NCI-H526 treated with DMSO at 0.1 percent for 48 hours (cell line): Measurements from ENCODE around the gene TLE6.
"Not testable (repeated sequence)": the region's sequence is repeated elsewhere in the genome, so short reads cannot be mapped to it uniquely, and the experiment has no call there.

Source experiments
- DNase-seq: peaks from one replicate; lab custom pipeline; 2025; lab: John Stamatoyannopoulos, UW

Gene TLE6

DNA sequence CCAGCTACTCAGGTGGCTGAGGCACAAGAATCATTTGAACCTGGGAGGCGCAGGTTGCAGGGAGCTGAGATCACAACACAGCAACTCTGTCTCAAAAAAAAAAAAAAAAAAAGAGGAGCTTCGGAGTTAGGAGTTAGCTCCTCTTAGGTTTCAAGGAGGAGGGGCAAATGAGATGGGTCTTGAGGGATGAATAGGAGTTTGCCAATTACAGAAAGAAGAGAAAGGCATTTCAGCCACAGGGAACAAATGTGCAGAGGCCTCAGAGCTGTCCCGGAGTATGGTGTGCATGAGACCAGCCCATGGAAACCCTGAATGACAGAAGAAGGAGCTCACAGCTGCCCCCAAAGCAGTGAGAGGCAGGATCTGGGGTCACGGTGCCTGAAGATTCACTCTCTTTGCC is 27.2 kb downstream of the TLE6 start:
- DNase-seq = no peak

DNA sequence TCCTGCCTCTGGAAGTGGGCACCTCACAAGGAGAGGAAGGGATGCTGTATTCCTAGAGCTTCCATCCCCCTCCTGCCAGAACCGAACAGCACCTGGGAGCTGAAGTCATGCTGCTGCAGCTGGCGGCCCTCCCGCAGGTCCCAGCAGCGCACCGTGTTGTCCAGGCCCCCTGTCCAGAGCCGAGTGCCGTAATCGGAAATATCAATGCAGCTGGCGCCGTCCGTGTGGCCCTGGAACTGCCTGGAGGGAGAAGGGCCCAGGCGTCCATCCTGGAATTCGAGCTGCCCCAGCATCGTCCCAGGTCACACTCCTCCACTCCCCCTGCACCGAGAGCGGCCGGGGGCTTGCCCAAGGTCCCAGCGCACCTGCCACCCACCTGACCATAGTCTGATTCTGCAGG is 28.0 kb downstream of the TLE6 start:
- DNase-seq = no peak

DNA sequence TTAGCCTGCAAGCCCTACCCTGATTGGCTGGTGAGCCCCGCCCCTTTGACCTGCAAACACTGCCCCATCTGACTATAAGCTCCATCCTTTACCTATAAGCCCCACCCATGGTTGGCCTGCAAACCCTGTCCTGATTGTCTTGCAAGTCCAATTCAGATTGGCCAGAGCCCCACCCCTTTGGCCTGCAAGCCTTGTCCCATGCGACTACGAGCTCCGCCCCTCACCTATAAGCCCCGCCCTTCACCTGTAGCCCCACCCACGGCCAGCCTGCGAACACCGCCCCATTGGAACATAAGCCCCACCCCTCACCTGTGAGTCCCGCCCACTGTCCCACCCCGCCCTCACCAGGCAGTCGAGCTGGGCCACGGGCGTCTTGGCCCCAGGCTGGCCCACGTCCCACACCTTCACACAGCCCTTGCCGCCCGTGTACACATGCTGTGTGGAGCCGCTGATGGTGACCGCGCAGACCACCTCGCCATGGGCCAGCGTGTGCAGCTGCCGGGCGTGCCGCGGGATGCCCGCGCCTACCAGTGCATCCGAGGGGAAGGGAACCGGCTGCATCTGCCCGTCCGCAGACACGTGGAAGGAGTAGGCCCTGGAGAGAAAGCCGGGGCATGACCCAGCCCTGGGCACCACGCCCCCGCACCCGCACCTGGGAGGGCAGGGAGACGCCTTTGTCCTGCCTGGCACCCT is 28.9 kb downstream of the TLE6 start:
- no peak for DNase-seq

DNA sequence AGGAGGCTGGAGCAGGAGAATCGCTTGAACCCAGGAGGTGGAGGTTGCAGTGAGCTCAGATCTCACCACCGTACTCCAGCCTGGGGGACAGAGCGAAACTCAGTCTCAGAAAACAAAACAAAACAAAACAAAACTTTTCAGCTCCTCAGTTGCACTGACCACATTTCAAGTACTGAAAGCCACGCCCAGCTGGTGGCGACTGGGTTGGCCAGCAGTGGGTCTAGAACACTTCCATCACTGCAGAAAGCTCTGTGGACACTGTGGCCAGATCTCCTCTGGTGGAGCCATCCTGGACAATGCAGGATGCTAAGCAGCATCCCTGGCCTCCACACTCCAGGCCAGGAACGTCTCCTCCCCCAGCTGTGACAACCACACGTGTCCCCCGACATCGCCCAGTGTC is 30.6 kb downstream of the TLE6 start:
- DNase-seq = no peak

DNA sequence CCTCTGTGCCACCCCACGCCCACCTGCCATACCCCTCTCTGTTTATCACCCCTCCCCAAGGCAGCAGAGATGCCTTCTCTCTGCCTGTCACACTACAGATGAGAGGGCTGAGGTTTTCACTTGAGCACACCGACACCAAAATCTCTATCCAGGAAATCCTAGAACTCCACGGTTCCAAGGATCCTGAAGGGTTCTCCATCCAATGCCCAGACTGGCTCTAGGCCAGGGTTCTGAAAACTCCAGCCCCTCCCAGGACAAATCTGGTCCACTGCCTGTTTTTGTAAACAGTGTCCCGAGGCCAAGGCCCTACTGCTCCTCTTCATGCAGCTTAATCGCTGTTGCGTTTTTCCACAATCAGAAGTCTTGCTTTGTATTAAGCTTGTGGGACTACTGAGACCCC is 31.6 kb downstream of the TLE6 start:
- no peak for DNase-seq

DNA sequence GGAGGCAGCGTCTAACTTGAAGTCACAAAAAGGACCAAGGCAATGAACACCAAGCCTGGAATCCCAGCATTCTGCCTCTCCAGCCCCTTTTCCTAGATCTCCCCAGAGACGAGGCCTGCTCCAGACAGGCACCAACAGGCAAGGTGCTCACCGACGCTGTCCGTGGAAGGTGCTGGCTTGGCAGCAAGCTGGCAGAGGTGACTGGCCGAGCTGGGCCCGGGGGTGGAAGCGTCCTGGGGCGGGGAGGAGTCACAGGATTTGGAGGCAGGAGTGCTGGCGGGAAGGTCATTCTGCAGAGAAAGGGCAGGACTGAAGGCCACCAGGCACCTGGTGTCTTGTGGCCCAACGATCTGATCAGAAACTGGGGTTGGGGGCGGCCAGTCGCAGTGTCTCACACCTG is 33.5 kb downstream of the TLE6 start:
- no peak for DNase-seq

DNA sequence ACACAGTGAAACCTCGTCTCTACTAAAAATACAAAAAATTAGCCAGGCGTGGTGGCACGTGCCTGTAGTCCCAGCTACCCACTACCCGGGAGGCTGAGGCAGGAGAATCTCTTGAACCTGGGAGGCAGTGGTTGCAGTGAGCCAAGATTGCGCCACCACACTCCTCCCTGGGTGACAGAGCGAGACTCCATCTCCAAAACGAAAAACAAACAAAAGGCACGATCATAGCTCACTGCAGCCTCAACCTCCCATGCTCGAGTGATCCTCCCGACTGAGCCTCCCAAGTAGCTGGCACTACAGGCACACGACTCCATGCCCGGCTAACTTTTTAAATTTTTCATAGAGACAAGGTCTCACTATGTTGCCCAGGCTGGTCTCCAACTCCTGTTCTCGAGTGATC is 34.7 kb downstream of the TLE6 start:
- not testable (repeated sequence) for DNase-seq

DNA sequence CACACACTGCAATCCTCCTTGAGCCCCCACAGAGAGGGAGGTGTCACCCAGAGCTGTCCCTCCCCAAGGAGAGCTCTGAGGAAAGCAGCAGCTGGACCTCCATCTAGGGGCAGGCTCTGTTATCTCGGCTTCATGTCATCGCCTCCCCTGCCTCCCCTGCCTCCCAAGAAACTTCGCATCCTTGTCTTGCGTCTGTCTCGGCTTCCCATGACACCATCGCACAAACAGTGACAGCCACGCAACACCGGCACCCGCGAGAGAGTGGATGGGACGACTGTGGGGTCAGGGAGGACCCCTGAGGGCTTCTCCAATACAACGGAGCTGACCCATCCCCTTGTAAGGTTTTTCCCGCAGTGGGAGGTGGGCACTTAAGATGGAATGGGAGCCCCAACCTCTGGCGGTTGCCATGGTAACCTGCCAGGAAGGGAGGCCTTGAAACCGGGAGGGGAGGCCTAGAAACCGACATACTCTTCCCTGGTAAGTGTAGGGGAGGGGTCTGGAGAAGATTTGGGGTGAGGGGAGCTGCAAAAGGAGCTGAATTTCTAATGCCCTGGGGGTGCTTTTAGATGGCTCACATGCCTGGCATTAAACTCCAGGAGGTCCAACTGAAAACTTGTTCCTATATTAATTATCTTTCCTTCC is 35.4 kb downstream of the TLE6 start:
- DNase-seq = no peak

DNA sequence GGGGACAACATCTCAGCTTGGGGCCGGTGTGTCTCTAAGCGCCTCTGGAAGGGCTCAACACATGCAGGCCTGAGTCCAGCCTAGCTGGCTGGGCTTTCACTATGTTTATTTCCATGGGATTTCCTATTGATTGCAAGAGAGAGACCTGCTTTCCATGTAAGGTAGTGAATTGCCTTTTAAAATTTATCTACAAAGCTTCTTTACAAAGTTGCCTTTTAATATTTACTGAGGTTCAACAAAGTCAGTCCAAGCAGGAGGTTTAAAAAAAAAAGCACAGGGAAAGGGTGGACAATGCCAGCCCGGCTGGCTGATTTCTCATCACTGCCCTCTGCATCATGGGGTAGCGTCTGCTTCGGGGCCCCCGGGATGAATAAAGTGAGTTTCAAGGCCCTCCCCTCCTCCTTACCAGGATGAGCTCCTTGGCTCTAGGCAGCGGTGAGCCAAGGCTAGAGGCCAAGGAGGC is 35.9 kb downstream of the TLE6 start:
- no peak for DNase-seq

DNA sequence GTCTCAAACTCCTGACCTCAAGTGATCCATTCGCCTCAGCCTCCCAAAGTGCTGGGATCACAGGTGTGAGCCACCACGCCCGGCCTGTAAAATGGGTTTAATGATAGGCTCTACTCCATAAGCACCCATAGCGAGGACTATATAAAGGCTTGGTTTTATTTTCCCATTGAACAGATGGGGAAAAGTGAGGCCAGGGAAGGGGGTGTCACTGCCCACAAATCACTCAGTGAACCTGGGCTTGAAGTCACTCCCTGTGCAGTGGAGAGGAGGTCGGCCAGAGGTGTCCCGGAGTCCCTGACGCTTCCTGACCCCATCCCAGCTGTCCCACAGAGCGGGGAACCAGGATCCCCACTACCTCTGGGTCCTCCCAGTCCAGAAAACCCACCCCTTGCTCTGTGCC is 36.8 kb downstream of the TLE6 start:
- no peak for DNase-seq

DNA sequence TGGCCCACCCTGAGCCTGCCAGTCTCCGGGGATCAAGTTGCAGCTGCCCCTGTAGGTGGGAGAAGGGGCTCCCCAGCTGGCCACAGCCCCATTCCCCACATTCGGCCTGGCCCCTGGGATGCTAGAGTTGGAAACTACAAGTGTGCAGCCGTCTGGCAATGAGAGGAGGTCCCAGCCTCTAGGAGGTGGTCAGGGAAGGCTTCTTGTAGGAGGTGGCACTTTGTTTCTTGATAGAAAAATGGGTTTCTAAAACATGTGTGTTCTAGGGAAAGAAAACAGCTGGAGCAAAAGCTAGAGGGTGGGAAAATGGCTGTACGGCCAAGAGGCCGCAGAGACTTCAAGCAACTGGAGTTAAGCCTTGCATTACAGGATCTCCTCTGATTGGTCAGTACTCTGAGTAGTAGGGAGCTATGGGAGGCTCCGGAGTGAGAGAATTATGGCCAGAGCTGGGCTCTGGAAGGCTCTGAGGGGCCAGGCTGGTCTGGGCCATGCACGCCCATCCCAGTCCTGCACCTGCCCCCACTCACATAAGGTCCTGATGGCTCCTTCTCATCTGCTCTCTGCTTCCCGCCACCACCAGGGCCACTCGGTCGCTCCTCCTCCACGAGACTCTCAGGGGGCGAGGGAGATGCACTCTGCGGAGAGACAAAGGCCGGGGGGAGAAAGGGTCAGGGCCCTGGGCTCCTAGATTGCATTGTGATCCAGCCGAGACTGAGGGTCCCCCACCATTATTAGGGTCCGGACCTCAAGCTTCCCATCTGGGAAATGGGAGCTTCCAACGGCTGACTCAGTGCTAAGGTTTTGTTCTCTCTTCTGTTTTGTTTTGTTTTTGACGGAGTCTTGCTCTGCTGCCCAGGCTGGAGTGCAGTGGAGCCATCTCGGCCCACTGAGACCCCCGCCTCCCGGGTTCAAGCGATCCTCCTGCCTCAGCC is 38.0 kb downstream of the TLE6 start:
- no peak for DNase-seq

DNA sequence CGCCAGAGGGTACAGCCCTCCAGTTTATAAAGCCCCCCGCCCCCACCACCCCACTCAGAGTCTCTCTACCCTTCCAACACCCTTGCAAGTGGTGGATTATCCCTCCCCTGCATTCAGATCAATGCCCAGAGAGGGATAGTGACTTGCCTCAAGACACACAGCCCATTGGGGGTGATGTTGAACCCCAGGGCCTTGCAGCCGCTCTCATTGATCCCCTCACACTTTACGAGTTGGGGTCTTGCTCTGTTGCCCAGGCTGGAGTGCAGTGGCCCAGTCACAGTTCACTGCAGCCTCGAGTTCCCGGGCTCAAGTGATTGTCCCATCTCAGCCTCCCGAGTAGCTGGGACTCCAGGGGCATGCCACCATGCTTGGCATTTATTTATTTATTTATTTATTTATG is 40.6 kb downstream of the TLE6 start:
- no peak for DNase-seq

DNA sequence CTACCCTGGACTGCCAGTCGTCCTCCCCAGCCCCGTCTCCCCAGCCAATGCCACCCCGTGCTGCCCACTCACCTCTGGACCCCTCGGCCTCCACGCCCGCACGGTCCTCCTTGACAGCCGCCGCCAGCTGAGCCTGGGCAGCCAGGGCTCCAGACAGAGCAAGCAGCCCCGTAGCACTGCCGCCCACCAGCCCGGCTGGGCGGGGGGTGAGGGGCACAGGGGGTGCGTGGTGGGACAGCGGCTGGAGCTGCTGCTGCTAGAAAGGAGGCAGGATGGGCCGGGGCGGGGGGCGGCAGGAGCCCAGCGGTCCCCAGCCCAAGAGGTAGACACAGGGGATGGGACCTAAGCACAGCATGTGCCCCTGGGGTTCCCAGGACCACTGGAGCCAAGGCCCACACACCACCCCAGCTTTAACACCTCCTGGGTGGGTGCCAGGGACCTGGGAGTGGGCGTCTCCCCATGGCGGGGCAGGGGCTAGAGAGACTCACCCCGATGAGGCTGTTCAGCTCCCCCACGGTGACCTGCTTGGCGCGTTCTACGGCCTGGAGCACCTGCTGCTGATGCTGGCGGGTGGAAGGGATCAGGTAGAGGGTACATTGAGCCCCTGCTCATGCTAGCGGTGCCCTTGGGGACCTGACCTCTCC is 42.0 kb downstream of the TLE6 start:
- DNase-seq = no peak

DNA sequence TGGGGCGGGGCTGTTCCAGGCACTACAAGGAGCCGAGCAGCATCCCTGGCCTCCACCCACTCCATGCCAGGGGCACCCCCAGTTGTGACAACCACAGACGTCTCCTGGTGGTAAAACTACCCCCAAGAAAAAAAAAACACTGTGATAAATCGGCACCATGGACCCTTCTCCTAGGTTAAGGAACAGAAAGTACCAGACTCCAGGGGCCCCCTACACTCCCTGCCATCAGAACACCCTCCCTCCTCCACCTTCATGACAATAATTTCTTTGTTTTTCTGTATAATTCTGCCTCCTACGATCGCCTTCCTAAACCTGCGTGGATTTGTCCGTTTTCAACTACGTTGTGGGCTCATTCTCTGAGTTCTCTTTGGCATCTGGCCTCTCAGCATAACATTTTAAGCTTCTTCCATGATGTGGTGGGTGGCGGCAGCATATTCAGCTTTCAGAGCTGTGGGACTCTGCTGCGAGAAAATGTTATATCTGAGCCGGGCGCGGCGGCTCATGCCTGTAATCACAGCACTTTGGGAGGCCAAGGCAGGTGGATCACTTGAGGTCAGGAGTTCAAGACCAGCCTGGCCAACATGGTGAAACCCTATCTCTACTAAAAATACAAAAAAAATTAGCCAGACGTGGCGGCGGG is 43.1 kb downstream of the TLE6 start:
- DNase-seq = no peak

DNA sequence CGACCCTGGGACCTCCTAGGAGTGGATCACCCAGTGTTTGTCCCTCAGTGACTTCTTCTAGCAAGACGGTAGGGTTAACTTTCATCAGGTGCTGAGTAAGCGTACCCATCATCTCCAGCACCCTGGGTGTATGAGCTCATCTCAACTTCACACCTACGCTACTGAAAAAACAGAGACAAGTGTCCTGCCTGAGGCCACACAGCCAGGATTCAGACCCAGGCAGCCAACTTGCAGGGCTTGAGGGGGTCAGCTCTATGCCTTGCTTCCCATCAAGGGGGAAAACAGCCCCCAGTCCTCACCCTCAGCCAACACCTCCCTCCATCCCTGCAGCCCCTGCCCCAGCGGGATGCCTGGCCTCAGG is 47.1 kb downstream of the TLE6 start:
- no peak for DNase-seq

DNA sequence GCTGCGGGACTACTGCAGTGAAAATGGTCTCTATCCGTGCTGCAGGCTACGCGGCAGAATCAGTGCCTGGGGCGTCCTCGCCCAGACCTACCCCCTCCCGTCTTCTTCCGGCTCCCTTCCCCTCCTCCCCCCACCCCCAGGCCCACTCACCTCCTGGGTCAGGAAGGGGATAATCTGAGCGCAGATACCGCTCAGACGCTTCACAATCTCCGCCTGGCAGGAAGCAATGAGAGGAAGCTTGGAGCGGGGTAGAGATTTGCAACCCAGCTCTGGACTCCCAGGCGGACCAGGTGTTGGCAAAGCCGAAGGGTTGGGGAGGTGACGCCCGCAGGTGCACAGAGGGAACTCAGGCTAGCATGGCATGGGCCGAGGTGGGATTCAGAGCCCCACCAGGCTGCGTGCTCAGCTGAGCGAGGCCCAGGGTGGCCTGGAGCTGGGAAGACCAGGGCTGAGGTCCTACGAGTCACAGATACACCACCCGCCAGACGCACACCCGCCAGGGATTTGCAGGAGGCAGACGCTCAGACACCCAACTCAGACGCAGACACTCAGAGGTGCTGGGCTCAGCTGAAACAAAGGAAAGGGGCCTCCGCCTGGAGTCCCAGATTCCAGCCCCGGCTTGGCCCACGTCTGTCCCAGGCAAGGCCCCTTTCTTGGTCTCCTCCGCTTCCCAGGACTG is 47.6 kb downstream of the TLE6 start:
- DNase-seq = no peak

DNA sequence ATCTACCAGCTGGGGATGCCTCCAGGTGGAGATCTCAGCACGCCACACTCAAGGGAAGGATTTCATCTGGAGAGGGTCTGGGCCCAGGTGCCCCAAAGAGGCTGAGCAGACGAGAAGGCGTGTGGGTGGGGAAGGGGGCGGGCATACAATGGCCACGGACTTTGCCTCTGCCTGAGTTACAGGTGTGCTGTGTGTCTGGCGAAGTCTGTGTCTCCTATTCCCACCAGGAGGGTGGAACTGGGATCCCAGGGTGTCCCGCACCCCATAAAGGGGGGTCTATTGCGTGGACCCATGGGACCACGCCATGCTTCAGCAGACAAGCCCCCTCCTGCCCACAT is 48.2 kb downstream of the TLE6 start:
- no peak for DNase-seq

DNA sequence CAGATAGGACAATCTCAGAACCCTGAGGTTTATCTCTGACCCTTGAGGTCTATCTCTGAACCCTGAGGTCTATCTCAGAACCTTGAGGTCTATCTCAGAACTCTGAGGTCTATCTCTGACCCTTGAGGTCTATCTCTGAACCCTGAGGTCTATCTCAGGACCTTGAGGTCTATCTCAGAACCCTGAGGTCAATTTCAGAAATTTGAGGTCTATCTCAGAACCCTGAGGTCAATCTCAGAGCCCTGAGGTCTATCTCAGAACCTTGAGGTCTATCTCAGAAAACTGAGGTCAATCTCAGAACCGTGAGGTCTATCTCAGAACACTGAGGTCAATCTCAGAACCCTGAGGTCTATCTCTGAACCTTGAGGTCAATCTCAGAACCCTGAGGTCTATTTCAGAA is 49.4 kb downstream of the TLE6 start:
- DNase-seq = no peak

DNA sequence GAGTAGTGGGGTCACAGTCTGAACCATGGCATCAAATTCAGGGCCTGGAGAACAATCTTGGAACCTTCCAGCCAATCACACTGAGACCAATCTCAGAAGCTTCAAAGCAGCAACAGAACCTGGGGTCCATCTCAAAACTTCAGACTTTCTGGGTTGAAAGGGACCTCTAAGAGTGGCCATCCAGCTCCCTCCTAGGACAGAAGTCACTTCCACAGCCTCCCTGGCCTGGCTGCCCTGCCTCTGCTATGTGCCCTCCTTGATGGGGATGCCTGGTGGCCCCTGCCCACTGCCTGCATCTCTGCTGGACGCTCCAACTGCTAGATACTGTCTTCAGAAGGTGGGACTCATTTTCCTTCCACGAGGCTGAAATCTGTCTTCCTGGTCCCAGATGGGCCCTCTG is 49.9 kb downstream of the TLE6 start:
- no peak for DNase-seq

DNA sequence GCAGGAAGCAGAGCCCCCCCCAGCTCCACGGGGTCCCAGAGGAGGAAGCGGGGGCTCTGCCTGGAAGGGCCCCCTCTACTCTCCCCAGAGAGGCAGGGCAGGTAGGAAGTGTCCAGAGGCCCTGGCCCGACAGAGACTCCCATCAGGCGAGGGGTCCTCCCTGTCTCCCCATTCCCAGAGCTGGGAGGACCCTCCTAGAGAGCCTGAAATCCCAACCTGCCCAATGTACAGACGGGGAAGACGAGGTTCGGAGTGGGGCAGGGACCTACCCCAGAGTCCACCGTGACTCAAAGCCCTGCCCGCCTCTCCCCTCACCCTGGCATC is 50.6 kb downstream of the TLE6 start:
- DNase-seq = no peak

DNA sequence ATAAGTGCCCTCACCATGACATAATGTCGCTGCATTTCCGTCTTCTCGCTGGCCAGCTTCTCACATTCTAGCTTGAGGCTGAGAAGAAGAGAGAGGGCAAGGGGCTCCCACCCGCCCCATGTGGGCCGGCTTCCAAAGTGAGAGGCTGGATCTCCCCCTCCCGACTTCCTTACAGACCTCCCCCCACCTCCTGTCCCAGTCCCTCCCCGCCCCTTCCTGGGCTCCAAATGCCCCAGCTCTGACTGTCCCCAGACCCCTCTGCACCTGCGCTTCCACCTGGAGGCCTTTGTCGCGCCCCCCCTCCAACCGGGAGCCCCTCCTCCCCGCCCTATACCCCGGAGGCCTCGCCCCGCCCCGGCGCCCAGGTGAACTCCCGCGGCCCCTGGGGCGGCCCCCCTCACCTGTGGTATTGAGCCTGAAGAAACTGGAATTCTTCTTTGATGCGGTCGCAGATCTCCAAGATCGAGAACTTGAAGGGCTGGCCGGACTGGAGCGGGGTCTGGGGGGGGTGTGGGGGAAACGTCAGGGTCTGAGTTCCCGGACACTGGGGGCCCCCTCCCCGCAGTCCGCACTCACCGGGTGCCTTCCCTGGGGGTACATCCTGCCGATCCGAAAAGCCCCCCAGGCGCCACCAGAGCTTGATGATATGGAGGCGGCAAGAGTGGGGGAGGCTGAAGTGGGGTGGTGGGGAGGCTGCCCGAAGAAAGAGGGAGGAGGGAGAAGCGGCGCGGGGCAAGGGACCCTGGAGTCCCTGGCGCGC is 51.1 kb downstream of the TLE6 start:
- DNase-seq = no peak
